Neuron (in vitro differentiated cells): Measurements from ENCODE around the gene SLC2A2.

Experiments
- H2AFZ ChIP-seq: one replicate; pipeline ENCODE4 v1.6.1; 2013; ENCODE audit warnings: low read depth, mild to moderate bottlenecking, inconsistent platforms, low read length, moderate library complexity
- H3K27me3 ChIP-seq: one replicate; pipeline ENCODE4 v1.6.1; 2013; ENCODE audit warnings: low read length; ENCODE audit not compliant: insufficient read depth
- H3K36me3 ChIP-seq: one replicate; pipeline ENCODE4 v1.6.1; 2013; ENCODE audit warnings: low read length; ENCODE audit not compliant: insufficient read depth
- H3K4me1 ChIP-seq: one replicate; pipeline ENCODE4 v1.6.1; 2013; ENCODE audit warnings: low read length; ENCODE audit not compliant: insufficient read depth
- H3K4me3 ChIP-seq: 2 replicates; pipeline ENCODE4 v1.5.1; 2013; ENCODE audit warnings: mild to moderate bottlenecking, low read length, moderate library complexity
- H3K9me3 ChIP-seq: one replicate; pipeline ENCODE4 v1.6.1; 2013; ENCODE audit warnings: low read length

SLC2A2 gene

GRCh38 chr3:171054921-171055320 lies 28.4 kb upstream of the SLC2A2 start:
- no peaks in the 10 kb centered on the region for H3K36me3 ChIP-seq
- no peak overlapping the region for H2AFZ ChIP-seq
- H3K4me3 ChIP-seq: no peak overlapping the region
- no peaks in the 10 kb centered on the region for H3K27me3 ChIP-seq
- no peaks in the 10 kb centered on the region for H3K9me3 ChIP-seq
- no peaks in the 10 kb centered on the region for H3K4me1 ChIP-seq

- Histone ChIP-seq H3K27me3 (no peaks in the 10 kb centered on the region), H2AFZ (no peak overlapping the region), H3K4me1 (no peaks in the 10 kb centered on the region), H3K4me3 (no peak overlapping the region), H3K36me3 (no peaks in the 10 kb centered on the region), H3K9me3 (no peaks in the 10 kb centered on the region)
These were observed 27.7 kb upstream of the SLC2A2 start for GRCh38 chr3:171054231-171054630.

- Histone ChIP-seq H3K4me3 (no peak overlapping the region), H3K4me1 (no peaks in the 10 kb centered on the region), H2AFZ (no peak overlapping the region), H3K27me3 (no peaks in the 10 kb centered on the region), H3K9me3 (no peaks in the 10 kb centered on the region), H3K36me3 (no peaks in the 10 kb centered on the region)
These were observed 23.4 kb upstream of the SLC2A2 start for GRCh38 chr3:171049861-171050444.

GRCh38 chr3:171046760-171047159 lies 20.2 kb upstream of the SLC2A2 start:
- Histone ChIP-seq H3K9me3 (no peaks in the 10 kb centered on the region), H3K36me3 (no peaks in the 10 kb centered on the region), H3K4me3 (no peak overlapping the region), H3K27me3 (no peaks in the 10 kb centered on the region), H2AFZ (no peak overlapping the region), H3K4me1 (no peaks in the 10 kb centered on the region)

- no peaks in the 10 kb centered on the region for H3K4me1 ChIP-seq
- no peak overlapping the region for H2AFZ ChIP-seq
- H3K9me3 ChIP-seq: no peaks in the 10 kb centered on the region
- H3K4me3 ChIP-seq: no peak overlapping the region
- H3K27me3 ChIP-seq: no peaks in the 10 kb centered on the region
- H3K36me3 ChIP-seq: no peaks in the 10 kb centered on the region
These were observed 18.6 kb upstream of the SLC2A2 start for GRCh38 chr3:171044835-171045793.

GRCh38 chr3:171044384-171044783 lies 17.9 kb upstream of the SLC2A2 start:
- no peak overlapping the region for H2AFZ ChIP-seq
- H3K9me3 ChIP-seq: no peaks in the 10 kb centered on the region
- H3K36me3 ChIP-seq: no peaks in the 10 kb centered on the region
- H3K4me1 ChIP-seq: no peaks in the 10 kb centered on the region
- H3K4me3 ChIP-seq: no peak overlapping the region
- H3K27me3 ChIP-seq: no peaks in the 10 kb centered on the region

GRCh38 chr3:171039674-171040073 lies 13.2 kb upstream of the SLC2A2 start:
- no peak overlapping the region for H2AFZ ChIP-seq
- no peak overlapping the region for H3K4me3 ChIP-seq
- H3K9me3 ChIP-seq: no peaks in the 10 kb centered on the region
- H3K4me1 ChIP-seq: no peaks in the 10 kb centered on the region
- no peaks in the 10 kb centered on the region for H3K27me3 ChIP-seq
- no peaks in the 10 kb centered on the region for H3K36me3 ChIP-seq

GRCh38 chr3:171038342-171038741 lies 11.8 kb upstream of the SLC2A2 start:
- Histone ChIP-seq H3K36me3 (no peaks in the 10 kb centered on the region), H2AFZ (no peak overlapping the region), H3K4me1 (no peaks in the 10 kb centered on the region), H3K4me3 (no peak overlapping the region), H3K27me3 (no peaks in the 10 kb centered on the region), H3K9me3 (no peaks in the 10 kb centered on the region)

- H2AFZ ChIP-seq: no peak overlapping the region
- no peaks in the 10 kb centered on the region for H3K9me3 ChIP-seq
- H3K4me1 ChIP-seq: no peaks in the 10 kb centered on the region
- no peaks in the 10 kb centered on the region for H3K36me3 ChIP-seq
- no peaks in the 10 kb centered on the region for H3K27me3 ChIP-seq
- H3K4me3 ChIP-seq: no peak overlapping the region
These were observed 2.3 kb upstream of the SLC2A2 start for GRCh38 chr3:171028779-171029232.

GRCh38 chr3:171028025-171028778 lies 1.7 kb upstream of the SLC2A2 start:
- no peaks in the 10 kb centered on the region for H3K27me3 ChIP-seq
- no peaks in the 10 kb centered on the region for H3K9me3 ChIP-seq
- no peaks in the 10 kb centered on the region for H3K36me3 ChIP-seq
- no peak overlapping the region for H3K4me3 ChIP-seq
- no peak overlapping the region for H2AFZ ChIP-seq
- H3K4me1 ChIP-seq: no peaks in the 10 kb centered on the region

- Histone ChIP-seq H3K4me3 (no peak overlapping the region), H2AFZ (no peak overlapping the region), H3K36me3 (no peaks in the 10 kb centered on the region), H3K9me3 (no peaks in the 10 kb centered on the region), H3K4me1 (no peaks in the 10 kb centered on the region), H3K27me3 (no peaks in the 10 kb centered on the region)
These were observed 3.0 kb downstream of the SLC2A2 start for GRCh38 chr3:171023566-171023965.

GRCh38 chr3:171021377-171021776 lies 5.1 kb downstream of the SLC2A2 start:
- Histone ChIP-seq H2AFZ (no peak overlapping the region), H3K4me1 (no peaks in the 10 kb centered on the region), H3K27me3 (no peaks in the 10 kb centered on the region), H3K9me3 (no peaks in the 10 kb centered on the region), H3K4me3 (no peak overlapping the region), H3K36me3 (no peaks in the 10 kb centered on the region)
